HG03064 (cell line): ENCODE measurements around the gene COMTD1.
"Not testable (repeated sequence)": the region's sequence is repeated elsewhere in the genome, so short reads cannot be mapped to it uniquely, and the experiment has no call there.

Experiments used
- ATAC-seq: cut with Tn5 transposase; IDR thresholded peaks from one replicate; pipeline ENCODE4 v1.9.1; 2021; ENCODE audit warnings: low read depth; ENCODE audit not compliant: unreplicated experiment

The COMTD1 gene

DNA sequence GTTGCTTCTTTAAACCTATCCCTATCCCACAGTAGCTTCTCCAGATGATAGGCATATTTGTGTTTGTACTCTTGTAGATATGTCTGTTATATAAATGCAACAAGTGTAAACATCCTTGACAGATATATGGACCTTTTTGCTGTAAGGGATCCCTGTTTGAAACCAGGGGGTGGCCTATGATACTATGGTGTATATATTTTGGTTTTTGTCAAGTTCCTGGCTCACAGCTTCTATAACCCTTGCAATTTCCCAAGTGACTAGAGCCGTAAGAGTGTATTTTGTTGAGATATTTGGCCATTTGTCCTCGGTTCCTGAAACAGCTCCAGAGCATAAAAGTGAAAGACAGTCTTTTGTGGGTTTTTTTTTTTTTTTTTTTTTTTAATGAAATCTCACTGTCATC lies 9.7 kb downstream of the COMTD1 start:
- no peak for ATAC-seq

DNA sequence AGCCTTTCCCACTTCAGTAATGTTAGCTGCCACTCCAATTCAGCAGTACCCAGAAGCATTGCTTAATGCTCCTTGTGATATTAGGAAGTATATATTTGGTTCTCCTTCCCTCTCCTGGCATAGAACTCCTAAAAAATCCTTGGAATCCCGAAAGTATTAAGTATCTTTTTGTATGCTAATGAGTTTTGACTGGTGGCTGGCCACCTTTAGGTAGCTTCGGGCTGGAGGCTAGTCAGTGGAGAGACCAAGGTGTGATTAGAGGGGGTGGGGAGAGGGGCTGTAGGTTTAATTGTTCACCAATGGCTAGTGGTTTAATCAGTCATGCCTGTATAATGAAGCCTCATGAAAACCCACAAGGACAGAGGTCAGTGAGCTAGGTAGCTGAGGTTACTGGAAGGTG lies 12.2 kb downstream of the COMTD1 start:
- ATAC-seq = no peak

DNA sequence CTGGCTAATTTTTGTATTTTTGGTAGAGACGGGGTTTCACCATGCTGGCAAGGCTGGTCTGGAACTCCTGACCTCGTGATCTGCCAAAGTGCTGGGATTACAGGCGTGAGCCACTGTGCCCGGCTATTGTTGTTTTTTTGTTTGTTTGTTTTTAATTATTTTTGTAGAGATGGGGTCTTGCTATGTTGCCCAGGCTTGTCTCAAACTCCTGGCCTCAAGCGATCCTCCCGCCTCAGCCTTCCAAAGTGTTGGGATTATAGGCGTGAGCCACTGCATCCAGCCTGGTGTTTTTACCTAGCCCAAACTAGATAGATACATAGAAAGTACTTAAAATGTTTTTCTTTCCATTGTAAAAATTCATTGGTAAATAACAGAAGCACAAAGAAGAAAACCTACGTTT lies 14.3 kb downstream of the COMTD1 start:
- not testable (repeated sequence) for ATAC-seq

DNA sequence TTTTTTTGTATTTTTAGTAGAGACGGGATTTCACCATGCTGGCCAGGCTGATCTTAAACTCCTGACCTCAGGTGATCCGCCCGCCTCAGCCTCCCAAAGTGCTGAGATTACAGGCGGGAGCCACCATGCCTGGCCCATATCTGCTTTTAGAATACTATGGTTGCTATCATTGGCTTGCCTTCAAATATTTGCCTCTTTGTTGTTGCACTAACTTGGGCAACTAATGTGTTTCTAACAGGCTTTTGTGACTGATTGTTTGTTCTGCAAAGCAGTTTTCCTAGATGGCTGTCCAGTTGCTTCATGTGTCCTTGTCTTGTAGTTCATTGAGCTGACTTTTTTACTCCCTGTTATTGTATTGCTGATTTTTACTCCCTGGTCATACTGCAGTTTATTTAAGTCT lies 15.5 kb downstream of the COMTD1 start:
- no peak for ATAC-seq

DNA sequence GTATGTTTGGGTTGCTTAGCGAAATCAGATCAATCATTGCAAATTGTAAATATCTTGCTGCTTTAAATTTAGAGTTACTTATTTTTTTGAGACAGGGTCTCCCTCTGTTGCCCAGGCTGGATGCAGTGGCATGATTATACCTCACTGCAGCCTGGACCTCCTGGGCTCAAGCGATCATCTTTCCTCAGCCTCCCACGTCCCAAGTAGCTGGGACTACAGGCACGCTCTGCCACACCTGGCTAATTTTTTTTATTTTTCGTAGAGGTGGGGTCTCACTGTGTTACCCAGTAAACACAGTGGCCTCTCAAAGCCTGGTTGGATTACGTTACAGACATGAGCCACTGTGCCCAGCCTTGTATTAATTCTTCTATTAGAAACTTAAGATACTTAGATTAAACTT lies 23.4 kb downstream of the COMTD1 start:
- ATAC-seq = no peak

DNA sequence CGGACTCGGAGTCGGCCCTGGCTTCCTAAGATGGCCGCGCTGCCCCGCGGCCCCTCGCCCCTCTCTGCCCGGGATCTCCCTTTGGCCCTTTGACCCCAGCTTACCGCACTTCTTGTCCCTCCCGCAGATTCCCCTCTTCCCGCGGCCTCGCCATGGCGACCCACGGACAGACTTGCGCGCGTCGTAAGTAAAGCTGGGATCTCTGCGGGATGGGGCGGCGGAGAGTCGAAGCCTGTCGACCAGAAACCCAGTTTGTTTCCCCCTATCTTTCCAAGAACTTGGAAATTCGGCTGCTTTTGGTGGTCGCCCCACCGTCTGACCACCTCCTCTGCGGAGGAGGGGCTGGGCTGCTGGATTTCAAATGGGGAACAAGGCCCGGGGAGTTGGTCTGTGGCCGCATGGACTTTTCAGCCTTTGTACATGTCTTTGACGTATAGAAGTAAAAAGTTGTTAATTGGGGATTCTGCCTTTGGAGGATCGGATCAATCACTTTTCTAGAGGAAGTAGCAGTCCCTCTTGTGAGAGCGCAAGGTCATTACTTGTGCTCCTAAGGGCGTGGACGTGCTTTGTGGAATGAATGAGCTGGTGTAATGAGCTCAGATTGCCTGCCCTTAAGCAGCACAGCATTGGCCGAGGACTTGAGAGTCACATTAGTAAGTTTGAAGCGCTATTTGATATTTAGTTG lies 24.6 kb downstream of the COMTD1 start:
- peak; percentile 2 for ATAC-seq

DNA sequence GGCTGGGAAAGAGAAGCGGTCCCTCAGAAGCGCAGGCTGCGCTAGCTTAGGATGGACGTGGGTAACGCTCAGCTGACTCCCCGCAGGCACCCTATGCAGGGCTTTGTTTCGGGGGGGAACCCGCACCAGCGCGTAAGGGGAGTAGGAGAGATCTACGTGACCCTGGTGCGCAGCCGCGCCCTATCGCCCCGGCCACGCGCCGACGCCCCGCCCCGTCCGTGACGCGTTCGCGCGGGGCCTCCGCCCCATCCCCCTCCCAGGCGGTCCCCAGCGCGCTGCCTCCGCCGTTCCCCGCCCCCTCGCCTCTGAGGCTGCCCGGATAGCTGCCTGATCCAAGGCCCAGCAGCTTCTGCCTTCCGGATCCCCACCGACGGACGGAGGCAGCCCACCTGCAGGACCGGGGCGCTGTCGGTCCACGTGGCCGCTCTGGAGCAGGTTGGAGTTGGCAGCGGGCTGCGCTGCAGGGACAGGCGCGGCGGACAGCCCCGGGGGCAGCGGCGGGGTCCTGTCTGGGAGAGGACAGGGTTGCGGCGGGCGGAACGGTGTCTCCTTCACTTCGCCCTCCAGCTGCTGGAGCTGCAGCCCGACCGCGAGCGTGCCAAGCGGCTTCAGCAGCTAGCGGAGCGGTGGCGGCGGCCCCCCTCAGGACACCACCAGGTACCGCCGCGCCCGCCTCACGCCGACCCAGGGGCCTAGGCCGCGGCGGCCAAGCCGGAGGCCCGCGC lies 25.3 kb downstream of the COMTD1 start, which contains the start of gene VDAC2:
Gene VDAC2, plus strand, starts transcription at position 515 of the 725 bp plus-strand sequence. CDS start 363 bp downstream, outside the sequence.
- ATAC-seq = peak; percentile 82

DNA sequence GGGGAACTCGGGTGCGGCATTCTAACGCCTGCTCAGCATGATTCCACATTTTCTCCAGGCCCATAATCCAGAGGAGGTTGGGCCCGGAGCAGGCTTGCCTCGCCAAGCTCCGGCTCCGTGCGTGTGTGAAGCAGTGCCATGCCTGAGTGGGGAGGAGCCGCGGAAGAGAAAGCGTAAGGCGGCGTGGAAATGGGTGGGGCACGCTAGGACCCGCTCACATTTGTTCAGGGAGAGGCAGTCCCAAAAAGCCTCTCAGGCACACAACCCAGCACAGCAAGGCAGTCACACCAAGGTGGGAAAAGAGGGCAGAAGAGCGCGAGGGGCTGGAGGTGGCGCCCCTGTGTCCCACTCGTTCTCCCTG lies 25.9 kb downstream of the COMTD1 start:
- ATAC-seq = peak; percentile 54

DNA sequence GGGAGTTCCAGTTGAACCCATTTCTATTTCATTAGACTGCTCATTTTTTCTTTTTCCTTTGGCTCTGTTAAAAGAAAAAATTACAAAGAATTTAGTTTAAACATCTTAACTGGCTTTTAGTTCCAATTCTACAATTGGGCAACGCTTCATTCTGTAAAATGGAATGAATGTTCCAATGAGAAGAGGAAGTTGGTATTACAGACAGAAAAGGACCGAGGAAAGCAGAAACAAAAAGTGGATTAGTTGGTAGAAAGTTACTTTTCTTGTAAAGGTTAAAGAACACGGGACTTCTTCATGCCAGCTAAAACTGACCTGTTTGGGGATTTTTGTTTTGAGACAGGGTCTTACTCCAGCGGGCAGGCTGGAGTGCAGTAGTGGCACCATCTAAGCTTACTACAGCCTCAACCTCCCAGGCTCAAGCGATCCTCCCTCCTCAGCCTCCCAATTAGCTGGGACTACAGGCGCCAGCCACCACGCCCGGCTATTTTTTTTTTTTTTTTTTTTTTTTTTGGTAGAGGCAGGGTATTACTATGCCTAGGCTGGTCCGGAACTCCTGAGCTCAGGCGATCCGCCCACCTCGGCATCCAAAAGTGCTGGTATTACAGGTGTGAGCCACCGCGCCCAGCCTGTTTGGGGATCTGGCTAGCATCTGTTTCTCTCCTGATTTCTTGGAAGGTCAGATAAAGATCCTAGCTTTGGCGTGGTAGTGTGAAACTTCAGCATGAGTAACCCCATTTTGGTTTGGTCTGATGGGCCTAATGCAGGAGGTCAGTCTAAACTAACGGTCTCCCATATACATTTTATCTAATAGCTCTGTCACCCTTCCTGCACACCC lies 26.5 kb downstream of the COMTD1 start:
- no peak for ATAC-seq

DNA sequence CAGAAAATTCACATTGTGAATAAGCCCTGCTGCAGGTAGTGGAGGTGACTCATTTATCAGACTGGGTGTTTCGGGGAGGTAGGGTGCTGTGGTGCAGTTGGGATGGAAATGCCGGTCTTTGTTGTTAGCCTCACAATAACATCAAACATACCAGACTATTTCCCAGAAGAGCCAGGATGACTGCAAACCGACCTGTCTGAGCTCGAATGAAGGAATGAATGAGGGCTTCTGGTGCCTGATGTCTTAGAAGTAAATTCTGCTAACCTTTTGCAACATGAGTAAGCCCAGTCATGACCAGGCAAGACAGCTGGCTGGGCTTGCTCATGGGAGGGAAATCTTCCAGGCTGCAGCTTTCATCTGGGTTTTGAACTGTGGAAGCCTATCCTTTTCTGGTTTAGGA lies 27.6 kb downstream of the COMTD1 start:
- ATAC-seq = no peak

DNA sequence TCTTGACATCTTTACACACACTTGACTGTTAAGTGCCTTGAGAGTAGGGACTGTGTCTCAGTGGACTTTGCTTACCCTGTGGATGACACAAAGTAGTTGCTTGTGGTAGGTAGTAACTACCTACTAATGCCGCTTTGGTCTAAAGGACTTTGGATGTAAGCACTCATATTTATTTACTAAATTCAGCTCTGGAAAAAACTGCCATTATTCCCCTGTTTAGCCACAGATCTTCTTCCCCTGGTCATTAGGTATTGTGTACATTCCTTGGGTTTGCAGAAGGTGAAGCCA lies 28.0 kb downstream of the COMTD1 start:
- no peak for ATAC-seq

DNA sequence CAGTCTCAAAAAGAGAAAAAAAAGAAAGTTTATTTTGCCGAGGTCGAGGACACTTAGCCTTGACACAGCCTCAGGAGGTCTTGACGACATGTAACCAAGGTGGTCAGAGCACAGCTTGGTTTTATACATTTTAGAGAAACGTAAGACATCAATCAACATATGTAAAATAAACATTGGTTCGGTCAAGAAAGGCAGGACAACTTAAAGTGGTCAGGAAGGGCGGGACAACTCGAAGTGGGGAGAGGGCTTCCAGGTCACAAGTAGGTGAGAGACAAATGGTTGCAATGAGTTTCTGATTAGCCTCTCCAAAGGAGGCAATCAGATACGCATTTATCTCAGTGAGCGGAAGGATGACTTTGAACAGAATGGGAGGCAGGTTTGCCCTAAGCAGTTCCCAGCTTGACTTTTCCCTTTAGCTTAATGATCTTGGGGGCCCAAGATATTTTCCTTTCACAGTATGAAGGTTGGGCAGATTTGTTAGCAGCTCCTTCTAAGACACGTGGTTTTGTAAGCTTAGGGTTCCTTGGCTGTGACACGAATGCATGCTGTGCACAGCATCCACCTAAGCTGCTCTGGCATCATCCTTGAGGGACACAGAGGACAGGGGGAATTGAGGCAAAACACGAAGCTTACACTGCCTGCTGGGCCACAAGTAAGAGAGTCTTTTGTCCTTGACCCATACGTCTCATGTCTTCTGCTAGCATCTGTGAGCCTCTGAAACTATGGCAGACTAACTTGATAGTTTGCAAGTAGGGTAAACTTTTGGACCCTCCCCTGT lies 28.5 kb downstream of the COMTD1 start:
- ATAC-seq = no peak

DNA sequence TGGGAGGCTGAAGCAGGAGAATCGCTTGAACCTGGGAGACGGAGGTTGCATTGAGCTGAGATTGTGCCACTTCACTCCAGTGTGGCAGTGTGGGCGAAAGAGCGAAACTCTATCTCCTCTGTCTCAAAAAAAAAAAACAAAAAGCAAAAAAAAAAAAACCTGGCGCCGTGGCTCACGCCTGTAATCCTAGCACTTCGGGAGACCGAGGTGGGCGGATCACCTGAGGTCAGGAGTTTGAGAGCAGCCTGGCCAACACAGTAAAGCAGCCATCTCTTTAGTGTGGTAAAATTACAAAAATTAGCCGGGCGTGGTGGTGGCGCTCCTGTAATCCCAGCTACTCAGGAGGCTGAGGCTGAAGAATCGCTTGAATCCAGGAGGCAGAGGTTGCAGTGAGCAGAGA lies 29.1 kb downstream of the COMTD1 start:
- not testable (repeated sequence) for ATAC-seq

DNA sequence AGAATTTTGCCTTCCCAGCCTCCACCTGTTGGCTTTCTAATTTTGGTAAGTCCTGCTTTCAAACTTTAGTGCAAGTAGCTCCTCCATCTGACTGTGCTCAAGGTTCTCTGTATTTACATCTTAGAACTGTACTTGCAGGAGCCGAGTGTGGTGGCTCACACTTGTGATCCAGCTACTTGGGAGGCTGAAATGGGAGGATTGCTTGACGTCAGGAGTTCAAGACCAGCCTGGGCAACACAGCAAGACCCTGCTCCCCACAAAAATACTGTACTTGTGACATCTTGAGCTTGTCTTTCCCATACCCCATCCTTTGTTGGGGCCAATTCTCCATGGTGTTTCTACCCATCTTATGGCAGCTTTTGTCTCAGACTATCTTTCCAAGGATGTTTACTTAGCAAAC lies 29.8 kb downstream of the COMTD1 start:
- ATAC-seq = no peak

DNA sequence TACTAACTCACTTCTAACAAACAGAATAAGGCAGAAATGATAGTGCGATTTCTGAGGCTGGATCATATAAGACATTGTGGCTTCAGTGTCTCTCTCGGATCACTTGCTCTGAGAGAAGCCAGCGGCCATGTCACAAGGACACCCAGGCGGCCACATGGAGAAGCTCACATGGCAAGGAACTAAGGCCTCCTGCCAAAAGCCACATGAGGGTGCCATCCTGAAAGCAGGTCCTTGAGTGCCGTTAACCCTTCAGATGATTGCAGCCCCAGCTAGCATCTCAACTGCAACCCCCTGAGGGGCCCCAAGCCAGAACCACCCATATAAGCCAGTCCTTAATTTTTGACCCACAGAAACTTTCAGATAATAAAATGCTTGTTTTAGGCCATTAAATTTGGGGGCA lies 32.0 kb downstream of the COMTD1 start:
- no peak for ATAC-seq

DNA sequence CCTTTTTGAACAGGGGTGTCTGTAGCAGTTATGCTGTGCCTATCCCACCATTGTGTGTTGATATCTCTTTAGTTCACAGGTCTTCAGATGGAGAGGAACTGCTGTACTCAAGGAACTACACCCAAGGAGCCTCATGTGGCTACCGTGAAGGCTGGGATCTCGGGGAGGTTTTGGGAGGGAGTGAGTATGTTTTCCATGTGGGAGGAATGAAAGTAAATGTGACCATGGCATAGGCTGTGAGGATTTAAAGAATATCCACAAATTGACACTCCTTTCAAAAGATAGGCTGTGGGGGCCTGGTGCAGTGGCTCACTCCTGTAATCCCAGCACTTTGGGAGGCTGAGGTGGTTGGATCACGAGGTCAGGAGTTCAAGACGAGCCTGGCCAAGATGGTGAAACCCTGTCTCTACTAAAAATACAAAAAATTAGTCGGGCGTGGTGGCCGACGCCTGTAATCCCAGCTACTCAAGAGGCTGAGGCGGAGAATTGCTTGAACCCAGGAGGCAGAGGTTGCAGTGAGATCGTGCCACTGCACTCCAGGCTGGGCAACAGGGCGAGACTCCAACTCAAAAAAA lies 32.6 kb downstream of the COMTD1 start:
- ATAC-seq = not testable (repeated sequence)

DNA sequence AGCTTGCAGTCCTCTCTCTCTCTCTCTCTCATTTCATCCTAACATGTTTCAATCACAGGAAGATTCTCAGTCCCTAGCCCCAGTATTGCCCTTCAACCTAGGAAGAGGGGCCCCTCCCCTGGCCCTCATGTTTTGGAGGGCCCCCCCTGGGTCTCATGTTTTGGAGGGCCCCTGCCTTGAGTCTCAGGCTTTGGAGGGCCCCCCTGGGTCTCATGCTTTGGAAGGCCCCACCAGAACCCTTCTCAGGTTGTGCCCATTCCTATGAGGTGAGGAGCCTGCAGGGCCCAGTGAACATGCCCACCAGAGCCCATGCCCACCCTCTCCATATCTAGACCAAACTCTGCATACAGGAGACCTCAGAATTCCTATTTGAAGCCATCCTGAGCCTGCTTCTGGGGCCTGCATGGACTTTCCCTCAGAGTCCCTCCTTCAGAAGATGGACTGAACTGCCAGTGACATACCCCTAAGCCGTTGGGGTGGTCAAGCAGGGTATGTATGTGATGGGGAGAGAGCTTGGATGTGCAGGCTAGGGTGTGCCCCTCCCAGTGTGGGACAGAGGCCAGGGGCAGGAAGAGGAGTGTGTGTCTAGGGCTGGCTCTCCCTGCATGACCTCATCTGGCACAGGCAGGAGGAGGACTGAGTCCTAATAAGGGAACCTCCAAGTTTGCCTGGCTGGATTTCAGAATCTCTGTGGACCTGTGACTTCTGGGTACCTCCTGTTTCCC lies 33.3 kb downstream of the COMTD1 start:
- ATAC-seq = no peak

DNA sequence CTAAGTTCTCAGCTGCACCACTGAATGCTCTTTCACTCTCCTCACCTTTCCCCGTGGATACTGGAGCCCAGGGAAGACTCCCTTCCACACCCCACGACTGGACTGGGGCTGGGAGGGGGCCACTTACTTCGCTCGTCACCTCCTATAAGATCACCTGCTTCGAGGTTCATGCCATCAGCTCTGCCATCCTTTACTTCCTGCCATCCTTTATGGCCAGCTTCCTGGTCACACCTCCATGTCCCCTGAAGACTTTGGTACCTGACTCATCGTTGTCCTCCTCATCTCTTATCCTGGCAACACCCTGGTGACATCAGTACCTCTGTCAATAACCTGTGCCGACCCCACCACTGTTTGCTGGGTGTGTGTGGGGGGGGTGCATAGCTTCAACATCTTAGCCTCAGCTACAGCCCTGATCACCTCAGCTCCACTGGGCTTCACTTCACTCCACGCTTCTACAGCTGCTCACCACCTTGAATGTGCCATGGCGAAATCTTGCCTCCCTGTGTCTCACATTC lies 33.9 kb downstream of the COMTD1 start:
- ATAC-seq = no peak

DNA sequence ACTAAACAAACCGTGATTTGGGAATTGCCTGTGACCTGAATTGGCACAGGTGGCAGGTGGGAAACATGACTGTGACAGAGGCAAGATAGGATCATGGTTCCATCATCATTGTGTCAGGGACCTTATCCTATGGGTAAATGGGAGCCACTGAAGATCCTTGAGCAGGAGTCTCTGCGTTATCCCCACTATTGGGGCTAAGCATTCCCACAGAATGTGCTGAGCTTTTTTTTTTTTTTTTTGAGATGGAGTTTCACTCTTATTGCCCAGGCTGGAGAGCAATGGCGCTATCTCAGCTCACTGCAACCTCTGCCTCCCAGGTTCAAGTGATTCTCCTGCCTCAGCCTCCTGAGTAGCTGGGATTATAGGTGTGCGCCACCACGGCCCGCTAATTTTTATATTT lies 35.8 kb downstream of the COMTD1 start:
- not testable (repeated sequence) for ATAC-seq

DNA sequence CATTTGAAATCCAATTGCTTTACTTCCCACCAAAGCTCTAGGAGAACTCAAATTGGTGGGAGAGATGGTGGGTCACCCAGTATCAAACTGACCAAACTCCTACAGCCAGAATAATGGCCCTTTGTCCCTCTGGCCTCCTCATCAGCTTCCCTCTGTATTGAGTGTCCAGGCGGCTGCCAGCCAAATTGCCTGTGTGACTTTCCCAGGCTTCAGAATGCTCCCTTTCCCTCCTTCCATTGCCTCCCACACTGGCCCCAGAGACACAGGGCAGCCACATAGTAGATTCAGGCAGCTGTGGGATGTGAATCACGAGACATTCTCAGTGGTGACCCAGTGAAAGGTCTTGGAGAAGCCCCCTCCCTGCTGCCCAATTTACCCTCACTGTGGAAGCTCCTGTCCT lies 37.9 kb downstream of the COMTD1 start:
- no peak for ATAC-seq
